Measurements from ENCODE around the gene TENM3. TPM values are rescaled to one million over a fixed set of nuclear protein-coding genes. Genes with fewer than 3 reads are reported as not detected.
A peak's percentile ranks its signal among the peaks of the same experiment; 100 is the strongest.
"Not testable (repeated sequence)": the region's sequence is repeated elsewhere in the genome, so short reads cannot be mapped to it uniquely, and the experiment has no call there.

The TENM3 gene
- total and polyA plus RNA-seq, 2 experiments from 2014 or later = 16.1 to 70.9 TPM

- no peaks in the 10 kb centered on the region for H3K9me3 ChIP-seq (ENCODE audit: low read depth)
- no peak overlapping the region for H2AFZ ChIP-seq
- no peak for DNase-seq (ENCODE audit: low spot score)
- no peaks in the 10 kb centered on the region for H3K27me3 ChIP-seq
- H3K36me3 ChIP-seq (replicated peaks; ENCODE audit: insufficient read depth, low read depth) = no peaks in the 10 kb centered on the region
- no peak overlapping the region for H3K27ac ChIP-seq
- no peak for TF ChIP-seq EZH2 (IDR thresholded peaks at IDR 0.05; ENCODE audit: borderline replicate concordance)
- TF ChIP-seq CTCF (IDR thresholded peaks at IDR 0.05; ENCODE audit: poor library complexity) = no peak
- TF ChIP-seq EZH2phosphoT487 (IDR thresholded peaks at IDR 0.05; ENCODE audit: low read depth, severe bottlenecking, unreplicated experiment) = no peak
- H3K4me3 ChIP-seq = no peak overlapping the region
- H3K4me1 ChIP-seq (ENCODE audit: insufficient read depth) = peaks cover 13% of the 10 kb centered on the region
- H3K9me2 ChIP-seq (replicated peaks; ENCODE audit: insufficient read depth) = no peaks in the 10 kb centered on the region
- no peaks in the 10 kb centered on the region for H3K79me2 ChIP-seq
- 59% methylated on average over 2 of the region's 2 CpGs for WGBS (ENCODE audit: low lambda C conversion rate, missing lambda C conversion rate)
- no peaks in the 10 kb centered on the region for H4K20me1 ChIP-seq (ENCODE audit: insufficient read depth, poor library complexity, severe bottlenecking)
- no peak overlapping the region for H3K4me2 ChIP-seq
Measured at GRCh38 chr4:182236186-182236585, 7.0 kb upstream of the TENM3 start.

DNA sequence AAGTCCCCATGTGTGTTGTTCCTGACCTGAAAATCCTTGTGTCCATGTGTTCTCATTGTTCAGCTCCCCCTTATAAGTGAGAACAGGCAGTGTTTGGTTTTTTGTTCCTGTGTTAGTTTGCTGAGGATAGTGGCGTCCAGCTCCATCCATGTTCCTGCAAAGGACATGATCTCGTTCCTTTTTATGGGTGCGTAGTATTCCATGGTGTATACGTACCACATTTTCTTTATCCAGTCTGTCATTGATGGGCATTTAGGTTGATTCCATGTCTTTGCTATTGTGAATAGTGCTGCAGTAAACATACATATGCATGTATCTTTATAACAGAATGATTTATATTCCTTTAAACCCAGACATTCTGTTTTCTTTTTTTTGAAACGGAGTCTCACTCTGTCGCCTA lies 6.2 kb upstream of the TENM3 start:
- peaks cover 13% of the 10 kb centered on the region for H3K4me1 ChIP-seq (ENCODE audit: insufficient read depth)

GRCh38 chr4:182238355-182238931 lies 4.8 kb upstream of the TENM3 start:
- Histone ChIP-seq H3K36me3 (replicated peaks; ENCODE audit: insufficient read depth, low read depth) (no peaks in the 10 kb centered on the region), H3K27ac (peak overlapping the region; percentile 80), H3K9me2 (replicated peaks; ENCODE audit: insufficient read depth) (no peaks in the 10 kb centered on the region), H3K9me3 (ENCODE audit: low read depth) (no peaks in the 10 kb centered on the region), H4K20me1 (ENCODE audit: insufficient read depth, poor library complexity, severe bottlenecking) (no peaks in the 10 kb centered on the region), H2AFZ (peak overlapping the region; percentile 13), H3K4me3 (no peak overlapping the region), H3K4me1 (ENCODE audit: insufficient read depth) (peaks cover 13% of the 10 kb centered on the region), H3K4me2 (peak overlapping the region; percentile 26), H3K27me3 (no peaks in the 10 kb centered on the region), H3K79me2 (no peaks in the 10 kb centered on the region)
- no peak for TF ChIP-seq EZH2phosphoT487 (IDR thresholded peaks at IDR 0.05; ENCODE audit: low read depth, severe bottlenecking, unreplicated experiment)
- no peak for TF ChIP-seq EZH2 (IDR thresholded peaks at IDR 0.05; ENCODE audit: borderline replicate concordance)
- no peak for TF ChIP-seq CTCF (IDR thresholded peaks at IDR 0.05; ENCODE audit: poor library complexity)
- WGBS (ENCODE audit: low lambda C conversion rate, missing lambda C conversion rate) = 38% methylated on average over 9 of the region's 9 CpGs
- peak; percentile 30 for DNase-seq (ENCODE audit: low spot score)

More for the DNA sequence above, 6.2 kb upstream of the TENM3 start:
- not testable (repeated sequence) for H3K4me3 ChIP-seq; H3K79me2 ChIP-seq; H3K36me3 ChIP-seq (replicated peaks; ENCODE audit: insufficient read depth, low read depth); H4K20me1 ChIP-seq (ENCODE audit: insufficient read depth, poor library complexity, severe bottlenecking); H2AFZ ChIP-seq; DNase-seq (ENCODE audit: low spot score); H3K27me3 ChIP-seq; H3K9me3 ChIP-seq (ENCODE audit: low read depth); H3K9me2 ChIP-seq (replicated peaks; ENCODE audit: insufficient read depth); H3K4me2 ChIP-seq; H3K27ac ChIP-seq
- WGBS (ENCODE audit: low lambda C conversion rate, missing lambda C conversion rate) = 87% methylated on average over 6 of the region's 6 CpGs

DNA sequence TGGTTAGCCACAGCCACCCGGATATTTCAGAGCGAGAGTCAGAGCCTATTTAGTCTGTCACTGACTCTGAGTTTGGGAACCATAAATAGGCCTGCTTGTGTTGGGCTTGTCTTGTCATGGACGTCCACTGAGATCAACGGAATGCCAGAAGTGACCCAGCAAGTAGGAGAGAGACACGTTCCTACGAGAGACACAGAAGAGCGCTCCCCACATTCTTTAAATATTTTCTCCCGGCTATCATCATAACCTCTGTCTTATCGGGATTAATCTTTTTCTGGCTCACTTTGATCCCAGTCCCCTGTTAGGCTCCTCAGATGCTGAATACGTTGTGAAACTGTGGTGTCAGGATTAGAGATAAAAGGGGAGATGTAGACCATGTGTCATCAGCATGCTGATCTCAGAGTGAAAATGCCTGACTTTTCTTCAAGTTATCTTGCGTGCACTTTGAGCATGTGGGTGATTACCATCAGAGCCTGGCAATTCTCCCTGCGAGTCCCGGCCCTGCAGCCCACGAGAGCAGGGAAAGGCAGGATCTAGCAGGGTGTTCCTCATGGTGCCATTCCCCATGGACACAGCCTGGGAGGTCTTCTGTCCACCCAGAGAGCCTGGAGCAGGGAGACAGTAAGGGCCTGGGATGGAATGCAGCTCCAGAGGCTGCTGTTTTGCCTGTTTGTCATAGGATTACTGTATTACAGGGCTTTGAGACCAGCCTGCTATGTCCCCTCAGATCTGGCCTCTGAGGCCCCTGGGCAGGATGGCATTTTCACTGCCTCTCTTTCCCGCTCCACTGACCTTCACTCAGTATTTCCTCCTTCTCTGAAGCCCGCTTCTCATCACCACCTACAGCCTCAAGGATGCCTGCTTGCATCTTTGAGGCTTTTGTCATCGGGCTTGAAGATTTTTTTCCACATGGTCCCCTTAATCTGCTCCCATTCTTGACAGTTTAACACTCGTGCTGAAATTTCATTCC lies 2.8 kb upstream of the TENM3 start:
- DNase-seq (ENCODE audit: low spot score) = peak; percentile 66
- H3K36me3 ChIP-seq (replicated peaks; ENCODE audit: insufficient read depth, low read depth) = no peaks in the 10 kb centered on the region
- no peaks in the 10 kb centered on the region for H3K79me2 ChIP-seq
- no peaks in the 10 kb centered on the region for H3K27me3 ChIP-seq
- H3K4me2 ChIP-seq = peak overlapping the region; percentile 60
- no peaks in the 10 kb centered on the region for H4K20me1 ChIP-seq (ENCODE audit: insufficient read depth, poor library complexity, severe bottlenecking)
- WGBS (ENCODE audit: low lambda C conversion rate, missing lambda C conversion rate) = 24% methylated on average over 18 of the region's 18 CpGs
- H3K4me3 ChIP-seq = no peak overlapping the region
- H3K9me3 ChIP-seq (ENCODE audit: low read depth) = no peaks in the 10 kb centered on the region
- no peaks in the 10 kb centered on the region for H3K9me2 ChIP-seq (replicated peaks; ENCODE audit: insufficient read depth)
- H3K27ac ChIP-seq = peak overlapping the region; percentile 80
- H2AFZ ChIP-seq = no peak overlapping the region
- H3K4me1 ChIP-seq (ENCODE audit: insufficient read depth) = peaks cover 13% of the 10 kb centered on the region
- TF ChIP-seq EZH2 (IDR thresholded peaks at IDR 0.05; ENCODE audit: borderline replicate concordance) = no peak
- no peak for TF ChIP-seq EZH2phosphoT487 (IDR thresholded peaks at IDR 0.05; ENCODE audit: low read depth, severe bottlenecking, unreplicated experiment)
- no peak for TF ChIP-seq CTCF (IDR thresholded peaks at IDR 0.05; ENCODE audit: poor library complexity)

DNA sequence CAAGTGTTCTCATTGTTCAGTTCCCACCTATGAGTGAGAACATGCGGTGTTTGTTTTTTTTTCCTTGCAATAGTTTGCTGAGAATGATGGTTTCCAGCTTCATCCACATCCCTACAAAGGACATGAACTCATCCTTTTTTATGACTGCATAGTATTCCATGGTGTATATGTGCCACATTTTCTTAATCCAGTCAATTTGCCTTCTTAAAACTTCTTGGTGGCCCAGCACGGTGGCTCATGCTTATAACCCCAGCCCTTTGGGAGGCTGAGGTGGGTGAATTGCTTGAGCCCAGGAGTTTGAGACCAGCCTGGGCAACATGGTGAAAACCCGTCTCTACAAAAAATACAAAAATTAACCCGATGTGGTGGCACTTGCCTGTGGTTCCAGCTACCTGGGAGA lies 942 bp upstream of the TENM3 start:
- H3K36me3 ChIP-seq (replicated peaks; ENCODE audit: insufficient read depth, low read depth); H3K4me3 ChIP-seq; H3K4me2 ChIP-seq; H4K20me1 ChIP-seq (ENCODE audit: insufficient read depth, poor library complexity, severe bottlenecking); H3K9me2 ChIP-seq (replicated peaks; ENCODE audit: insufficient read depth); H3K79me2 ChIP-seq; H2AFZ ChIP-seq; H3K27me3 ChIP-seq; H3K9me3 ChIP-seq (ENCODE audit: low read depth); DNase-seq (ENCODE audit: low spot score): not testable (repeated sequence)
- Histone ChIP-seq H3K27ac (peak overlapping the region; percentile 46), H3K4me1 (ENCODE audit: insufficient read depth) (peaks cover 13% of the 10 kb centered on the region)
- WGBS (ENCODE audit: low lambda C conversion rate, missing lambda C conversion rate) = 98% methylated on average over 4 of the region's 4 CpGs

Measured in hepatocyte (in vitro differentiated cells).